ENCODE data around the gene ETV3L.

DNA sequence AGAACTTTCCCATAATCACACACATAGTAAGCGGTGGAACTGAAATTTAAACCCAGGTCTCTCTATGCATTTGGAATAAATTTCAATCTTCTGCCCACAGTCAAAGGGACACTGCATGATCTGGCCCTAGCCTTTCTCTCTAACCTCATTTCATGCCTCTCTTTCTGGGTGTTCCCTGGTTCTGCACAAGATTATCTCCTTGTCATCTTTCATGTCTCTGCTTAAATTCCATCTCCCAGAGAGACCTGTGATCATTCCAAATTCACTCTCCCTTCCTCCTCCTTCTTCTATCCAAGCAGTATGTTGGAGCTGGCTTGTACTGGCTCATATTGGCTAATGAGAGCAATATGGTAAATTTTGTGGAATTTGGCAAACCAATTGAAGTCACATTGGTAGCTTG lies 22.2 kb downstream of the ETV3L start:
- TF ChIP-seq POLR2A (IDR thresholded peaks at IDR 0.05; ENCODE audit: low read depth, low read length) (no peak), POLR2AphosphoS5 (IDR thresholded peaks at IDR 0.05; ENCODE audit: low read depth, low read length) (no peak), SPI1 (IDR thresholded peaks at IDR 0.05; ENCODE audit: low read depth, low read length) (no peak)

Data from GM12891 (cell line).